ENCODE data around the gene ZRANB2. TPM values are rescaled to one million over a fixed set of nuclear protein-coding genes. Genes with fewer than 3 reads are reported as not detected.

ZRANB2 gene
- total RNA-seq, 1 experiment from 2014 or later = 54.2 TPM

GRCh38 chr1:71030026-71030425, 50.8 kb downstream of the ZRANB2 start:
- Histone ChIP-seq H3K9me3 (no peaks in the 10 kb centered on the region), H3K4me1 (no peaks in the 10 kb centered on the region), H3K36me3 (ENCODE audit: control insufficient read depth, insufficient read depth, low read length) (no peaks in the 10 kb centered on the region), H3K27me3 (replicated peaks; ENCODE audit: control insufficient read depth, insufficient read depth, low read length) (no peaks in the 10 kb centered on the region), H3K4me3 (ENCODE audit: low read depth, low read length) (no peak overlapping the region)
- Mint-ChIP-seq H3K27me3 (ENCODE audit: insufficient read depth, unreplicated experiment) (peaks cover 4% of the 10 kb centered on the region), H3K27ac (ENCODE audit: unreplicated experiment) (no peak overlapping the region), H3K36me3 (ENCODE audit: insufficient read depth, unreplicated experiment) (no peaks in the 10 kb centered on the region), H3K4me3 (ENCODE audit: unreplicated experiment) (no peak overlapping the region), H3K4me1 (ENCODE audit: low read depth, unreplicated experiment) (no peaks in the 10 kb centered on the region), H3K9me3 (ENCODE audit: unreplicated experiment) (no peaks in the 10 kb centered on the region)
- CTCF ChIA-PET = no interaction called here
- BruUV-seq (replicated peaks) = no TSS peak
- no peak for TF ChIP-seq CTCF (IDR thresholded peaks at IDR 0.05; ENCODE audit: insufficient read depth in 1 of 2, low read depth in 1 of 2, low read length in 1 of 2, severe bottlenecking in 1 of 2, unreplicated experiment in 1 of 2)
- intact Hi-C loops (cut with micrococcal nuclease; ENCODE audit: unreplicated experiment) = no loop called here
- DNase-seq = no peak
- POLR2A ChIA-PET = no interaction called here

GRCh38 chr1:71028981-71029380, 51.9 kb downstream of the ZRANB2 start:
- H3K9me3 Mint-ChIP-seq (ENCODE audit: unreplicated experiment) = no peaks in the 10 kb centered on the region
- H3K27me3 ChIP-seq (replicated peaks; ENCODE audit: control insufficient read depth, insufficient read depth, low read length) = no peaks in the 10 kb centered on the region
- DNase-seq = no peak
- no peak for TF ChIP-seq CTCF (IDR thresholded peaks at IDR 0.05; ENCODE audit: insufficient read depth in 1 of 2, low read depth in 1 of 2, low read length in 1 of 2, severe bottlenecking in 1 of 2, unreplicated experiment in 1 of 2)
- no peak overlapping the region for H3K4me3 Mint-ChIP-seq (ENCODE audit: unreplicated experiment)
- no peak overlapping the region for H3K4me3 ChIP-seq (ENCODE audit: low read depth, low read length)
- intact Hi-C loops (cut with micrococcal nuclease; ENCODE audit: unreplicated experiment) = no loop called here
- H3K9me3 ChIP-seq = no peaks in the 10 kb centered on the region
- no peaks in the 10 kb centered on the region for H3K36me3 ChIP-seq (ENCODE audit: control insufficient read depth, insufficient read depth, low read length)
- no peak overlapping the region for H3K27ac Mint-ChIP-seq (ENCODE audit: unreplicated experiment)
- POLR2A ChIA-PET = no interaction called here
- CTCF ChIA-PET = no interaction called here
- peaks cover 6% of the 10 kb centered on the region for H3K27me3 Mint-ChIP-seq (ENCODE audit: insufficient read depth, unreplicated experiment)
- no peaks in the 10 kb centered on the region for H3K36me3 Mint-ChIP-seq (ENCODE audit: insufficient read depth, unreplicated experiment)
- H3K4me1 ChIP-seq = no peaks in the 10 kb centered on the region
- no TSS peak for BruUV-seq (replicated peaks)
- no peaks in the 10 kb centered on the region for H3K4me1 Mint-ChIP-seq (ENCODE audit: low read depth, unreplicated experiment)

GRCh38 chr1:71027991-71028390, 52.8 kb downstream of the ZRANB2 start:
- ChIA-PET POLR2A (no interaction called here), CTCF (no interaction called here)
- Mint-ChIP-seq H3K9me3 (ENCODE audit: unreplicated experiment) (no peaks in the 10 kb centered on the region), H3K4me3 (ENCODE audit: unreplicated experiment) (no peak overlapping the region), H3K36me3 (ENCODE audit: insufficient read depth, unreplicated experiment) (no peaks in the 10 kb centered on the region), H3K4me1 (ENCODE audit: low read depth, unreplicated experiment) (no peaks in the 10 kb centered on the region), H3K27me3 (ENCODE audit: insufficient read depth, unreplicated experiment) (peaks cover 6% of the 10 kb centered on the region), H3K27ac (ENCODE audit: unreplicated experiment) (no peak overlapping the region)
- no peak for DNase-seq
- no peaks in the 10 kb centered on the region for H3K36me3 ChIP-seq (ENCODE audit: control insufficient read depth, insufficient read depth, low read length)
- intact Hi-C loops (cut with micrococcal nuclease; ENCODE audit: unreplicated experiment) = no loop called here
- BruUV-seq (replicated peaks) = no TSS peak
- H3K9me3 ChIP-seq = no peaks in the 10 kb centered on the region
- no peaks in the 10 kb centered on the region for H3K27me3 ChIP-seq (replicated peaks; ENCODE audit: control insufficient read depth, insufficient read depth, low read length)
- no peak overlapping the region for H3K4me3 ChIP-seq (ENCODE audit: low read depth, low read length)
- no peak for TF ChIP-seq CTCF (IDR thresholded peaks at IDR 0.05; ENCODE audit: insufficient read depth in 1 of 2, low read depth in 1 of 2, low read length in 1 of 2, severe bottlenecking in 1 of 2, unreplicated experiment in 1 of 2)
- H3K4me1 ChIP-seq = no peaks in the 10 kb centered on the region

All from Caco-2 (cell line).